GM19438 (cell line): ENCODE measurements around the gene SLC27A2.
"Not testable (repeated sequence)": the region's sequence is repeated elsewhere in the genome, so short reads cannot be mapped to it uniquely, and the experiment has no call there.

Experiments used
- ATAC-seq: cut with Tn5 transposase; IDR thresholded peaks from one replicate; pipeline ENCODE4 v1.9.1; 2021; ENCODE audit warnings: low read depth; ENCODE audit not compliant: unreplicated experiment

The SLC27A2 gene

GRCh38 chr15:50181969-50182218 is at the start of gene SLC27A2:
TSS of gene SLC27A2 (plus strand) at chr15:50182196. CDS start at chr15:50182428, 232 bp downstream.
- no peak for ATAC-seq

DNA sequence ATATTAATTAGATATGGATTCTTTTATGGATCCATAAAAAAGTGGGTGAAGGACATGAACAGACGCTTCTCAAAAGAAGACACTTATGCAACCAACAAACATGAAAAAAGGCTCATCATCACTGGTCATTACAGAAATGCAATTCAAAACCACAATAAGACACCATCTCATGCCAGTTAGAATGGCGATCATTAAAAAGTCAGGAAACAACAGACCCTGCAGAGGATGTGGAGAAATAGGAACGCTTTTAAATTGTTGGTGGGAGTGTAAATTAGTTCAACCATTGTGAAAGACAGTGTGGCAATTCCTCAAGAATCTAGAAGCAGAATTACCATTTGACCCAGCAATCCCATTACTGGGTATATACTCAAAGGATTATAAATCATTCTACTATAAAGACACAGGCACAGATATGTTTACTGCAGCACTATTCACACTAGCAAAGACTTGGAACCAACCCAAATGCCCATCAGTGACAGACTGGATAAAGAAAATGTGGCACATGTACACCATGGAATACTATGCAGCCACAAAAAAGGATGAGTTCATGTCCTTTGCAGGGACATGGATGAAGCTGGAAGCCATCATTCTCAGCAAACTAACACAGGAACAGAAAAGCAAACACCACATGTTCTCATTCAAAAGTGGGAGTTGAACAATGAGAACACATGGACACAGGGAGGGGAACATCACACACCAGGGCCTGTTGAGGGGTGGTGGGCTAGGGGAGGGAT is 49.6 kb upstream of the SLC27A2 start:
- ATAC-seq: not testable (repeated sequence)

DNA sequence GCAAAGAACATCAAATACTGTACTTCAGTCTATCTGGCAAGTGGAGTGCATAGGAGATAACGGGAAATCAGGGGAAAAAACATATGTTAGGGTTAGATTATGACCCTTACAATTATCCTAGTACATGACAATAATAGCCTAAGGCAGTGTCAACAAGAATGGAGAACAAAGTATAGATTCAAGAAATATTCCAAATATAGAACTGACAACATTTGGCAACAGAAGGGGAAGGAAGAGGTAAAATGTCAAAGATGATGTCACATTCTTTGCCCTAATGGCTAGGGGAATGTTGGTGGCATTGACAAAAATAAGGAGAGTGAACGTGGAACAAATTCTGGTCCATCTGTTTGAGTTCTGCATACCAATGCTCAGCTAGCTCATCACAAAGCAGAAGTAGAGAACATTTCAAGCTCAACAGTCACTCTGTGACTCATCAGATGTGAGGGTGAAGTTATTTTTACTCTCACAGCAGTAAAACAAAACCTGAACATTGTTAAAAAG is 47.4 kb upstream of the SLC27A2 start:
- ATAC-seq: no peak

- no peak for ATAC-seq
These were observed 46.9 kb upstream of the SLC27A2 start for GRCh38 chr15:50135031-50135551.

DNA sequence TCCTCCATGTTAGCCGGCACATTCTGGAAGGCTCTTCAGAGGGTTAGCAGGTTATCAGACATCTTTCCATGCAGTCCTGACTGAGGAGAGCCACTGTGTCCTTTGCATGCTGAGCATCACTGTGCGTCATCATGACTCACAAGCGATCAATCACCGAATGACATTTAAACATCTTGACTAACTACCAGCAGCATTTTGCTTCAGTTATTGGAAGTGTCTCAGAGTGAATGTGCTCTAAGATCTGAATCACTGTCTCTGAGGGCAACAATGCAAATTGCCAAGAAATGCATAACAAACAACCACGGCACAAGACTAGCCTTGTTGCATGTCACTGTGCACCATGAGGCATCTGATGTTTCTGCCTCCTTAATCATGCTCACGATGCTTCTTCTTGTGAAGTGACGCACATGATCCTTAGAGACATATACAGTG is 44.6 kb upstream of the SLC27A2 start:
- ATAC-seq: no peak

DNA sequence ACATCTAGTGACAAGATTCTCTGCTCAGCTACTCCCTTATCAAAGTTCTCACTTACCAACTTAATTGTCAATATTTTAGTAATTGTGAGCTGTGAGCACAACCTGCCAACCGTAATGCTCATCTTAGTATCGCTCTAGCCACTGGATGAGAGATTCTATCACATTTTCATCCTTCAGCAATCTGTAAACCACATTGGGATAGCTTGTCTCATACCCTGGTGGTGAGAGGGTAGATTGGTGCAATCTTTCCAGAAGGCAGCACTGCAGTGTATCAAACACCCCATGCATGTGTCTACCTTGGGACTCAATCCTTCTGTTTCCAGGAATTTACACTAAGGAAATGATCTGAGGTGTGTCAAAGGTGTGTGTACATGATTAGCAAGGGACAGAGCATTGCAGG is 44.1 kb upstream of the SLC27A2 start:
- no peak for ATAC-seq

DNA sequence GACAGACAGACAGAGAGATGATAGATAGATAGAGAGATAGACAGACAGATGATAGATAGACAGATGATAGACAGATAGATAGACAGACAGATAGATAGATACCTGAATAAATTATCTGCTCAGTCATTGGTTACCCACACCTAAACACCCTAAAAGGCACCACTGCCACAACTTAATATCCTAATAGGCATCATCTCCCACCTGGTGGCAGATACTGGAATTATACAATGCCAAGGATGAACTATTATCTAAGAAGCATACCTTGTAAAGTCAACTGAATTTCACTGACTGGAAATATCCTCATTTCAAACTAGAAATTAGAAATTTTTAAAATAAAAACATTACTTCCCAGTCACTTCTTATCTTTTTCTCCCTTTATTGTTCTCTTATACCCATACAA is 43.6 kb upstream of the SLC27A2 start:
- ATAC-seq: no peak

GRCh38 chr15:50140098-50140497 is 41.9 kb upstream of the SLC27A2 start:
- ATAC-seq: no peak

DNA sequence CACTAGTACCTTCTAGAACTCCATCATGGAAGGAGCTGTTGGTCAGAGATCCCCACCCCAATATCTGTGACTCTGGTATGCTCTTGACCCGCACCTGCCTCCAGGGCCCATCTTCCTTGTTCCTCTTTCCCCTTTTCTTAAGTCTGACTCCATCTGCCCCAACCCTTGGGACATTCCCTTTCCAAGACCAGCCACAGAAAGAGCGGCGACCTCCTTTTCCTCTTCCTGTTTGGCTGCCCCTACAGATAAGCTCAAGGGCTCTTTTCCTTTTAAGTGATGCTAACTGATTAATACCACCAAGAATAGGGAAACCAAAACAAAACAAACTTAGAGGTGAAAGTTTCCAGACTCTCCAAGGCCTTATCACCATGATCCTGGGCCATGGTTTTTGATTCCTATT is 41.0 kb upstream of the SLC27A2 start:
- no peak for ATAC-seq

GRCh38 chr15:50141856-50142255 is 40.1 kb upstream of the SLC27A2 start:
- no peak for ATAC-seq

GRCh38 chr15:50143255-50143860 is 38.6 kb upstream of the SLC27A2 start:
- ATAC-seq: no peak

- no peak for ATAC-seq
These were observed 37.5 kb upstream of the SLC27A2 start for GRCh38 chr15:50144341-50145120.

GRCh38 chr15:50145451-50145872 is 36.5 kb upstream of the SLC27A2 start:
- no peak for ATAC-seq

DNA sequence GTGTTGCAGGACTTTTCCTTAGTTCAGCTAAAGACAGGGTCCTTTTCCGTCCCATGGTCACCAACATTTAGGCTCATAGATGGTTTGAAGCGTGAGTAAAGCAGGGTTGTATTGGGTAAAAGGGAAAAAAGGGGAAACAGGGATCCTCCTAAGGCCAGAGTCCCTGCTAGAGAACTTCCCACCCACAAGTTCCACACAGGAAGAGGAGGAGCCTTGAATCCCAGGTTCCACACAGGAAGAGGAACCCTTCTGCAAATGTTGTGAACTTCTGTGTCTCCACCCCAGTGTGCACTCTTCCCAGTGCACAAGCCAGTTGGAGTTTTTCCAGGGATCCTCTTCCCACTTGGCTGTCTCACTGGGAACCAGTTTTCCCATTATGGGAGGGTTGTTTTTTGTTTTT is 35.4 kb upstream of the SLC27A2 start:
- ATAC-seq: no peak

- no peak for ATAC-seq
These were observed 33.5 kb upstream of the SLC27A2 start for GRCh38 chr15:50148362-50148963.

- ATAC-seq: no peak
These were observed 32.9 kb upstream of the SLC27A2 start for GRCh38 chr15:50149090-50149489.

DNA sequence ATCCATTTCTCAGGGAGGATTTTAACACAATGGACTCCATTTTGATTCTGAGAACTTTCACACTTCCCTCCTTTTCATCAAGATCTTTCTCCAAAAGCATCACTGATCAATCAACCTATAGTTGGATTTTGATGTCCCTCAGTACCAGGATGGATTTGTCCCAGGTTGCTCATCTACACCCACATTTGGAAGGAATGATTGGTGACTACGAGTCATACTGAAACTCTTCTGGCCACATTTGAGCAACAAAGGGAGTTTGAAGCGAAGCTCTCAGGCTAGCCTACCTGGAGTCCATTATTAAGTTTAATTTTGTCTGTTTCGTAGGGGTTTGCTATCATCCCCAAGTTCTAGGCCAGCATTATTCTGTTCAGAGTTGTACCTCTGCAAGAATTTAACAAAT is 31.6 kb upstream of the SLC27A2 start:
- no peak for ATAC-seq

- no peak for ATAC-seq
These were observed 31.1 kb upstream of the SLC27A2 start for GRCh38 chr15:50150851-50151250.

- no peak for ATAC-seq
These were observed 30.5 kb upstream of the SLC27A2 start for GRCh38 chr15:50151476-50151875.

GRCh38 chr15:50158236-50158635 is 23.8 kb upstream of the SLC27A2 start:
- not testable (repeated sequence) for ATAC-seq
